Lung (tissue), 12 donors: Measurements from ENCODE around the gene ABCA10. TPM values are rescaled to one million over a fixed set of nuclear protein-coding genes. Genes with fewer than 3 reads are reported as not detected.

Experiments
- ATAC-seq: fragments of 200-7000 bp; cut with Tn5 transposase; one replicate; pipeline ENCODE4 v1.9.1; 2020; ENCODE audit warnings: moderate number of reproducible peaks; ENCODE audit not compliant: insufficient read depth, low FRiP score
- DNase-seq, 3 donors: peaks; one replicate each; pipeline ENCODE4 v3.0.0-alpha.2; 2013 to 2017
- H3K27ac ChIP-seq, 2 donors: one replicate each; pipeline ENCODE4 v1.5.1; 2013; ENCODE audit warnings: mild to moderate bottlenecking in 2 of 2, moderate library complexity in 2 of 2, control low read depth in 1 of 2, inconsistent platforms in 1 of 2, low read depth in 1 of 2, low read length in 1 of 2
- H3K27me3 ChIP-seq, 3 donors: one replicate each; pipeline ENCODE4 v1.5.1; 2013; ENCODE audit warnings: low read length in 2 of 3; ENCODE audit not compliant: control insufficient read depth in 3 of 3, insufficient read depth in 3 of 3
- H3K36me3 ChIP-seq, 4 donors: one replicate each; pipeline ENCODE4 v1.5.1; 2013; ENCODE audit warnings: low read length in 4 of 4, mild to moderate bottlenecking in 1 of 4, moderate library complexity in 1 of 4; ENCODE audit not compliant: control insufficient read depth in 4 of 4, insufficient read depth in 4 of 4
- H3K4me1 ChIP-seq, 5 donors: one replicate each; pipeline ENCODE4 v1.5.1; 2013; ENCODE audit warnings: low read length in 5 of 5, mild to moderate bottlenecking in 2 of 5, moderate library complexity in 1 of 5; ENCODE audit not compliant: control insufficient read depth in 5 of 5, insufficient read depth in 5 of 5
- H3K4me3 ChIP-seq: one replicate; pipeline ENCODE4 v1.5.1; 2013; ENCODE audit warnings: mild to moderate bottlenecking, control low read depth, moderate library complexity
- H3K9ac ChIP-seq, 2 donors: one replicate each; pipeline ENCODE4 v1.5.1; 2013; ENCODE audit warnings: low read length in 2 of 2, control low read depth in 1 of 2; ENCODE audit not compliant: insufficient read depth in 1 of 2
- H3K9me3 ChIP-seq, 4 donors: one replicate each; pipeline ENCODE4 v1.5.1; 2013; ENCODE audit warnings: low read length in 3 of 4, mild to moderate bottlenecking in 1 of 4, moderate library complexity in 1 of 4; ENCODE audit not compliant: control insufficient read depth in 4 of 4, insufficient read depth in 3 of 4
- CTCF ChIP-seq: IDR thresholded peaks from 2 replicates; pipeline ENCODE4 v1.5.1; 2012; ENCODE audit warnings: mild to moderate bottlenecking; ENCODE audit errors: control extremely low read depth, extremely low read depth
- WGBS, 2 donors: extraction: QIAGEN DNeasy Blood & Tissue Kit; methylation state at CpG; one replicate each; pipeline ENCODE4 v1.1.7; 2013; 5-methylcytosine and 5-hydroxymethylcytosine counted together
- polyA plus RNA-seq, 2 donors: library from polyadenylated mRNA; stranded (reverse); fragments of 200-250 nt; gene quantifications; one replicate each; pipeline ENCODE4 v1.2.1, GENCODE V29; 2013
- total RNA-seq, 2 donors: library from RNA; depleted of rRNA in 1 of 2; stranded (reverse); fragments of >200 nt in 1 of 2; gene quantifications; one replicate each; pipeline ENCODE4 v1.2.1, GENCODE V29; 2014 to 2021
- donor health status: control.
- donor health status: control.
- donor health status: Bipolar disorder and iron deficiency.
- donor health status: healthy.
- donor health status: DM: yes; HTN: yes; CAD: no.

Gene ABCA10
- total and polyA plus RNA-seq, 4 donors, result 0.29 to 26.6 (median 7.2) TPM

- Histone ChIP-seq H3K9me3 (no peaks in the 10 kb centered on the region), H3K4me1 (peaks cover 0 to 14% (median 0%) of the 10 kb centered on the region in 5 donors), H3K36me3 (peaks cover 0 to 7% (median 2%) of the 10 kb centered on the region in 4 donors), H3K27me3 (no peaks in the 10 kb centered on the region), H3K27ac (no peak overlapping the region), H3K9ac (no peak overlapping the region), H3K4me3 (no peak overlapping the region)
- 90 to 94% methylated on average over 8 of the region's 8 CpGs for WGBS, 2 donors
- TF ChIP-seq CTCF, result no peak
- ATAC-seq (no peak), DNase-seq (peak in 1 of 3 donors; percentile 68)
These were observed 11.3 kb upstream of the ABCA10 start for GRCh38 chr17:69239611-69240600.

- Histone ChIP-seq H3K27me3 (no peaks in the 10 kb centered on the region), H3K36me3 (peaks cover 0 to 7% (median 0%) of the 10 kb centered on the region in 4 donors), H3K4me3 (no peak overlapping the region), H3K9ac (no peak overlapping the region), H3K9me3 (peaks cover 0 to 3% (median 1%) of the 10 kb centered on the region in 4 donors), H3K27ac (no peak overlapping the region), H3K4me1 (peaks cover 0 to 14% (median 0%) of the 10 kb centered on the region in 5 donors)
- ATAC-seq, result no peak
- TF ChIP-seq CTCF, result no peak
- no peak for DNase-seq
- WGBS, 2 donors, result 85 to 88% methylated on average over 3 of the region's 3 CpGs
These were observed 8.3 kb upstream of the ABCA10 start for GRCh38 chr17:69236946-69237345.

- no peak for TF ChIP-seq CTCF
- Histone ChIP-seq H3K4me3 (no peak overlapping the region), H3K27me3 (no peaks in the 10 kb centered on the region), H3K9me3 (peaks cover 0 to 3% (median 1%) of the 10 kb centered on the region in 4 donors), H3K36me3 (peaks cover 0 to 7% (median 0%) of the 10 kb centered on the region in 4 donors), H3K4me1 (peaks cover 0 to 14% (median 0%) of the 10 kb centered on the region in 5 donors), H3K27ac (no peak overlapping the region), H3K9ac (no peak overlapping the region)
- no peak for ATAC-seq
- DNase-seq, result no peak
- WGBS, 2 donors, result 65 to 86% methylated on average over 2 of the region's 2 CpGs
These were observed 7.8 kb upstream of the ABCA10 start for GRCh38 chr17:69236464-69236863.
